ENCODE measurements around the gene ERICH6.

ERICH6 gene

DNA sequence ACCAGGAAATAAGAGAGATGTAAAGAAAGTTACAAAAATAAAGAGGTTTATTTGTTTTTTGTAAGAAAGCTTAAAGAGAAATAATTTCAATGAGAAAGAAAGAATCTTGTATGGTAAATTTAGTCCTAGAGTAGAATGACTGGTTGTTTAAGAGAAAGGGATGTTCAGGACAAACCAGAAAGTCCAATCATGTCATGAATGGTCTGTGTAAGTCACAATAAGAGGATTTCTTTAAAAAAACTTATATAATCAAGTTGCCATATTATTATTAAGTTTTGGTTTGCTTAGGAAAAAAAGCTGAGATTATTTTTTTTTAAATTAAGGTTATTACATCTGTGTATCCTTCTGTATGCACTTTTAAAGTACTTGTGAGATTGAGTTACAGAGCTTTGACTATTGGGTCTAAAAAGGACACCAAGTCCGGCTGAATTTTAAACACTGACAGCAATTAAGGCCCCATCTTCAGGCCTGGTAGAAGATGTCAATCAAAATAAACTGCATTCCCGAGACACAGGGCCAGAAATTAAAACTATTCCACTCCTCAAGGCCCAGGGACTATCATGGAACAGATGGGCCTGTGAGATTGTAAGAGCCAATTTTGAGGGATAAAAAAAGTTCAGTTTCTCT lies 12.2 kb downstream of the ERICH6 start:
- Histone ChIP-seq H3K27me3 (ENCODE audit: low read depth, low read length) (0 out of 2 replicates have a peak, but pooled peaks cover 1% of the 10 kb centered on the region), H3K4me3 (ENCODE audit: low read length) (no peak overlapping the region), H2AFZ (ENCODE audit: low read depth, low read length) (no peak overlapping the region), H4K20me1 (ENCODE audit: insufficient read depth, low read length) (no peaks in the 10 kb centered on the region), H3K9me3 (ENCODE audit: insufficient read depth, low read length) (peaks cover 14% of the 10 kb centered on the region), H3K9ac (ENCODE audit: low read length) (no peak overlapping the region), H3K4me1 (ENCODE audit: low read length) (no peaks in the 10 kb centered on the region), H3K27ac (ENCODE audit: low read length) (no peak overlapping the region), H3K36me3 (replicated peaks; ENCODE audit: low read depth, low read length) (peaks cover 3% of the 10 kb centered on the region), H3K79me2 (ENCODE audit: low read length) (no peaks in the 10 kb centered on the region), H3K4me2 (ENCODE audit: low read length) (no peak overlapping the region)
- TF ChIP-seq, protein P1, sequence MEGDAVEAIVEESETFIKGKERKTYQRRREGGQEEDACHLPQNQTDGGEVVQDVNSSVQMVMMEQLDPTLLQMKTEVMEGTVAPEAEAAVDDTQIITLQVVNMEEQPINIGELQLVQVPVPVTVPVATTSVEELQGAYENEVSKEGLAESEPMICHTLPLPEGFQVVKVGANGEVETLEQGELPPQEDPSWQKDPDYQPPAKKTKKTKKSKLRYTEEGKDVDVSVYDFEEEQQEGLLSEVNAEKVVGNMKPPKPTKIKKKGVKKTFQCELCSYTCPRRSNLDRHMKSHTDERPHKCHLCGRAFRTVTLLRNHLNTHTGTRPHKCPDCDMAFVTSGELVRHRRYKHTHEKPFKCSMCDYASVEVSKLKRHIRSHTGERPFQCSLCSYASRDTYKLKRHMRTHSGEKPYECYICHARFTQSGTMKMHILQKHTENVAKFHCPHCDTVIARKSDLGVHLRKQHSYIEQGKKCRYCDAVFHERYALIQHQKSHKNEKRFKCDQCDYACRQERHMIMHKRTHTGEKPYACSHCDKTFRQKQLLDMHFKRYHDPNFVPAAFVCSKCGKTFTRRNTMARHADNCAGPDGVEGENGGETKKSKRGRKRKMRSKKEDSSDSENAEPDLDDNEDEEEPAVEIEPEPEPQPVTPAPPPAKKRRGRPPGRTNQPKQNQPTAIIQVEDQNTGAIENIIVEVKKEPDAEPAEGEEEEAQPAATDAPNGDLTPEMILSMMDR (IDR thresholded peaks at IDR 0.05; ENCODE audit: low read depth, low read length): no peak
- TF ChIP-seq EZH2phosphoT487 (IDR thresholded peaks at IDR 0.05; ENCODE audit: low read depth): no peak

- Histone ChIP-seq H3K27ac (ENCODE audit: low read length) (no peak overlapping the region), H4K20me1 (ENCODE audit: insufficient read depth, low read length) (no peaks in the 10 kb centered on the region), H3K27me3 (ENCODE audit: low read depth, low read length) (peaks cover 8% of the 10 kb centered on the region), H3K4me3 (ENCODE audit: low read length) (no peak overlapping the region), H3K4me1 (ENCODE audit: low read length) (no peaks in the 10 kb centered on the region), H3K9ac (ENCODE audit: low read length) (no peak overlapping the region), H2AFZ (ENCODE audit: low read depth, low read length) (no peak overlapping the region), H3K36me3 (replicated peaks; ENCODE audit: low read depth, low read length) (peaks cover 3% of the 10 kb centered on the region), H3K79me2 (ENCODE audit: low read length) (no peaks in the 10 kb centered on the region), H3K4me2 (ENCODE audit: low read length) (no peak overlapping the region), H3K9me3 (ENCODE audit: insufficient read depth, low read length) (peaks cover 4% of the 10 kb centered on the region)
- no peak for TF ChIP-seq EZH2phosphoT487 (IDR thresholded peaks at IDR 0.05; ENCODE audit: low read depth)
- TF ChIP-seq, protein P1 (IDR thresholded peaks at IDR 0.05; ENCODE audit: low read depth, low read length): no peak
These were observed 16.1 kb downstream of the ERICH6 start for GRCh38 chr3:150687613-150688012.

GRCh38 chr3:150682824-150683223 lies 20.9 kb downstream of the ERICH6 start:
- no peak for TF ChIP-seq EZH2phosphoT487 (IDR thresholded peaks at IDR 0.05; ENCODE audit: low read depth)
- TF ChIP-seq, protein P1 (IDR thresholded peaks at IDR 0.05; ENCODE audit: low read depth, low read length): no peak
- Histone ChIP-seq H4K20me1 (ENCODE audit: insufficient read depth, low read length) (no peaks in the 10 kb centered on the region), H3K4me3 (ENCODE audit: low read length) (no peak overlapping the region), H3K9me3 (ENCODE audit: insufficient read depth, low read length) (0 out of 2 replicates have a peak, but pooled peaks cover 4% of the 10 kb centered on the region), H3K79me2 (ENCODE audit: low read length) (no peaks in the 10 kb centered on the region), H3K4me2 (ENCODE audit: low read length) (no peak overlapping the region), H3K9ac (ENCODE audit: low read length) (no peak overlapping the region), H2AFZ (ENCODE audit: low read depth, low read length) (no peak overlapping the region), H3K4me1 (ENCODE audit: low read length) (peaks cover 14% of the 10 kb centered on the region), H3K27ac (ENCODE audit: low read length) (no peak overlapping the region), H3K27me3 (ENCODE audit: low read depth, low read length) (peaks cover 8% of the 10 kb centered on the region), H3K36me3 (replicated peaks; ENCODE audit: low read depth, low read length) (peaks cover 5% of the 10 kb centered on the region)

- Histone ChIP-seq H3K9me3 (ENCODE audit: insufficient read depth, low read length) (0 out of 2 replicates have a peak, but pooled peaks cover 4% of the 10 kb centered on the region), H3K4me2 (ENCODE audit: low read length) (no peak overlapping the region), H3K9ac (ENCODE audit: low read length) (no peak overlapping the region), H3K27ac (ENCODE audit: low read length) (no peak overlapping the region), H3K79me2 (ENCODE audit: low read length) (no peaks in the 10 kb centered on the region), H2AFZ (ENCODE audit: low read depth, low read length) (no peak overlapping the region), H3K4me3 (ENCODE audit: low read length) (no peak overlapping the region), H3K27me3 (ENCODE audit: low read depth, low read length) (peaks cover 8% of the 10 kb centered on the region), H3K36me3 (replicated peaks; ENCODE audit: low read depth, low read length) (peaks cover 5% of the 10 kb centered on the region), H3K4me1 (ENCODE audit: low read length) (peaks cover 14% of the 10 kb centered on the region), H4K20me1 (ENCODE audit: insufficient read depth, low read length) (no peaks in the 10 kb centered on the region)
- TF ChIP-seq EZH2phosphoT487 (IDR thresholded peaks at IDR 0.05; ENCODE audit: low read depth): no peak
- TF ChIP-seq, protein P1 (IDR thresholded peaks at IDR 0.05; ENCODE audit: low read depth, low read length): no peak
These were observed 21.4 kb downstream of the ERICH6 start for GRCh38 chr3:150682279-150682678.

All from OCI-LY3 (cell line).